NCI-H2227 (cell line): ENCODE results near the gene ZCWPW1.

Experiments used
- DNase-seq: peaks from one replicate; lab custom pipeline; 2025; ENCODE audit not compliant: unreplicated experiment; lab: John Stamatoyannopoulos, UW

Gene ZCWPW1

GRCh38 chr7:100428199-100428966 lies at the start of gene ZCWPW1:
Gene ZCWPW1, minus strand, starts transcription at chr7:100428703. Its CDS starts 8,054 bp downstream, at chr7:100420649.
- DNase-seq = peak; percentile 99

GRCh38 chr7:100477871-100478267 lies 49.4 kb upstream of the ZCWPW1 start:
- DNase-seq = no peak

GRCh38 chr7:100476903-100477870 lies 48.7 kb upstream of the ZCWPW1 start:
- peak; percentile 31 for DNase-seq

GRCh38 chr7:100476101-100476780 lies 47.7 kb upstream of the ZCWPW1 start:
- DNase-seq = no peak

- DNase-seq = peak; percentile 66
These were observed 47.0 kb upstream of the ZCWPW1 start for GRCh38 chr7:100475549-100475948.

- no peak for DNase-seq
These were observed 44.5 kb upstream of the ZCWPW1 start for GRCh38 chr7:100472854-100473499.

GRCh38 chr7:100472121-100472851 lies 43.8 kb upstream of the ZCWPW1 start:
- no peak for DNase-seq

- no peak for DNase-seq
These were observed 42.5 kb upstream of the ZCWPW1 start for GRCh38 chr7:100471021-100471420.

- DNase-seq = peak; percentile 86
These were observed 40.9 kb upstream of the ZCWPW1 start for GRCh38 chr7:100469227-100470044.

GRCh38 chr7:100467638-100468373 lies 39.3 kb upstream of the ZCWPW1 start:
- no peak for DNase-seq

- DNase-seq = no peak
These were observed 38.4 kb upstream of the ZCWPW1 start for GRCh38 chr7:100466653-100467605.

- peak; percentile 81 for DNase-seq
These were observed 37.3 kb upstream of the ZCWPW1 start for GRCh38 chr7:100465702-100466311.

- no peak for DNase-seq
These were observed 36.8 kb upstream of the ZCWPW1 start for GRCh38 chr7:100465299-100465698.

- DNase-seq = no peak
These were observed 36.3 kb upstream of the ZCWPW1 start for GRCh38 chr7:100464791-100465190.

GRCh38 chr7:100464210-100464660 lies 35.7 kb upstream of the ZCWPW1 start, which contains the start of gene SPACDR:
Gene SPACDR, minus strand, starts transcription at chr7:100464260. Its CDS starts 235 bp downstream, at chr7:100464025.
- DNase-seq = no peak

GRCh38 chr7:100457033-100457432 lies 28.5 kb upstream of the ZCWPW1 start:
- DNase-seq = no peak

GRCh38 chr7:100456562-100456961 lies 28.1 kb upstream of the ZCWPW1 start:
- no peak for DNase-seq
